BLaER1 treated with 17β-estradiol and CSF1 and Interleukin-3, amounts not matched to agents 10 nM and 100 nM (cell line): Measurements from ENCODE around the gene NUP160.
"Not testable (repeated sequence)": the region's sequence is repeated elsewhere in the genome, so short reads cannot be mapped to it uniquely, and the experiment has no call there.

Experiments
- H3K27ac ChIP-seq, 11 experiments: shearing (Covaris generic); formaldehyde crosslinking; 2 replicates each; pipeline ENCODE4 v1.8.1; 2022
- H3K27me3 ChIP-seq, 11 experiments: shearing (Covaris generic); formaldehyde crosslinking; 2 replicates each; pipeline ENCODE4 v1.8.1; 2022
- H3K36me3 ChIP-seq, 11 experiments: shearing (Covaris generic); formaldehyde crosslinking; 2 replicates each; pipeline ENCODE4 v1.8.1; 2022
- H3K4me1 ChIP-seq, 10 experiments: shearing (Covaris generic); formaldehyde crosslinking; 2 replicates each; pipeline ENCODE4 v1.8.1; 2022
- H3K4me2 ChIP-seq, 11 experiments: shearing (Covaris generic); formaldehyde crosslinking; 2 replicates each; pipeline ENCODE4 v1.8.1; 2022
- H3K4me3 ChIP-seq, 10 experiments: shearing (Covaris generic); formaldehyde crosslinking; 2 replicates each; pipeline ENCODE4 v1.8.1; 2022
- H3K9ac ChIP-seq, 11 experiments: shearing (Covaris generic); formaldehyde crosslinking; 2 replicates each; pipeline ENCODE4 v1.8.1; 2022
- H3K9me3 ChIP-seq, 11 experiments: shearing (Covaris generic); formaldehyde crosslinking; replicated peaks in 1 of 11; 2 replicates each; pipeline ENCODE4 v1.8.1; 2022
- H4K20me1 ChIP-seq, 11 experiments: shearing (Covaris generic); formaldehyde crosslinking; 2 replicates each; pipeline ENCODE4 v1.8.1; 2022
- Cebpa-rat ChIP-seq, 11 experiments: shearing (Covaris generic); IDR thresholded peaks; 2 replicates each; pipeline ENCODE4 v1.8.1; 2022

The NUP160 gene

DNA sequence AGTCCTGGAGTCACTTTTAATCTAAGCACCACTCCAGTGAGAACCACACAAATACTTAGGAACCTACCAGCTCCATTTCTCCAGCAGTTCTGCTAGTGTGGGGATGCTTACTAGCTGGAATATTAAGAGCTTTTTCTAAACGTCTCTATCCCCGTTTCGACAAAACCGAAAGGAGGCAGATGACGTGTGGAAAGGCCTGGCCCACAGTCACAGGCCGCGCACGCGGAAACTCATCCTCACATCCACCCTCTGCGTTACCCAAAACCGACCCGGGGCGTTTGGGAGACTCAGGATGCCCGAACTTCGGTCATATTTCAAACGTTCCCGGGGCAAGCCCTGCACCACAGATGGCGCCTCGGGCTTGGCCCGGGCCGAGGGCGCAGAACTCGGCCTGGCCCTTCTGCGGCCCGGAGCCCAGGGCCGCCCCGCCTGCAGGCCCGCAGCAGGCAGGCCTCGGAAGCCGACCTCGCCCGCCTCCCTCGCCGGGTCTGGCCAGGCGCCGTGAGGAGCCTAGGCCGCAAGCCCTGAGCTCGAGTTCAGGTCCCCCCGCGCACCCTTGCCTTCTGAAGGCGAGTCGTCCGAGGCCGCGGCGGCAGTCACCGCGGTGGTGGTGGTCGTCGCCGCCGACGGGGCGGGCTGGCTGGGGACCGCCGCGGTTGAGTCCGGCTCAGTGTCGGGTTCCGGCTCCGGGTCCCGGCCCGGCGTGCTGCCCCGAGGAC lies 81.5 kb downstream of the NUP160 start:
- TF ChIP-seq Cebpa-rat (IDR thresholded peaks at IDR 0.05): no peak

DNA sequence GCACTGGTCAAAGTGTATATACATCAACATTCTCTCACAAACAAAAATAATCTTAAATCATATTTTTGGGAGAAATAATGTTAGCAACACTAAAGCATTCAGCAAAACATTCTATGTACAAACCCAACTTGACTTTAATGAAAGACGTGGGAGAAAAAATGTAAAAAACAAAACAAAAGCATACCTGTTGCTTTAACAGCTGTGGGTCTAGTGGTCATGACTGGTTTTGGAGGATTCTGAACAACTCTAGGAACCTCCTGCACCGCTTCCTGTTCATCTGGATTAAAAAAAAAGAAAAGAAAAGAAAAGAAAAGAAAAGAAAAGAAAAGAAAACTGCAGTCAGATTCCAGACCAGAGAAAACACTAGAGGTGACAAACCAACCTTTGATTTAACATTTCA lies 83.1 kb downstream of the NUP160 start:
- Histone ChIP-seq H3K4me1 (peaks cover 19 to 34% (median 29%) of the 10 kb centered on the region in 10 experiments), H3K36me3 (peaks cover 49 to 59% (median 54%) of the 10 kb centered on the region in 11 experiments), H3K9me3 (no peaks in the 10 kb centered on the region), H3K27ac (peak overlapping the region in 6 of 11 experiments; percentile 99 to 100 (median 99); a peak in 7 of 22 replicates), H4K20me1 (peaks cover 54 to 65% (median 62%) of the 10 kb centered on the region in 11 experiments; a peak in 21 of 22 replicates), H3K4me3 (peak overlapping the region; percentile 79 to 97 (median 90); a peak in 18 of 20 replicates), H3K9ac (peak overlapping the region; percentile 95 to 100 (median 99); a peak in 20 of 22 replicates), H3K27me3 (no peaks in the 10 kb centered on the region), H3K4me2 (peak overlapping the region; percentile 71 to 98 (median 84))
- no peak for TF ChIP-seq Cebpa-rat (IDR thresholded peaks at IDR 0.05)

More for the DNA sequence above, 81.5 kb downstream of the NUP160 start:
- Histone ChIP-seq H4K20me1 (peaks cover 39 to 49% (median 47%) of the 10 kb centered on the region in 11 experiments; a peak in 21 of 22 replicates), H3K27ac (peak overlapping the region; percentile 87 to 100 (median 99)), H3K4me3 (peak overlapping the region; percentile 79 to 97 (median 90)), H3K27me3 (no peaks in the 10 kb centered on the region), H3K4me1 (peaks cover 19 to 34% (median 29%) of the 10 kb centered on the region in 10 experiments), H3K9ac (peak overlapping the region; percentile 95 to 100 (median 99)), H3K4me2 (peak overlapping the region; percentile 71 to 98 (median 84)), H3K36me3 (peaks cover 34 to 43% (median 39%) of the 10 kb centered on the region in 11 experiments), H3K9me3 (no peaks in the 10 kb centered on the region)

DNA sequence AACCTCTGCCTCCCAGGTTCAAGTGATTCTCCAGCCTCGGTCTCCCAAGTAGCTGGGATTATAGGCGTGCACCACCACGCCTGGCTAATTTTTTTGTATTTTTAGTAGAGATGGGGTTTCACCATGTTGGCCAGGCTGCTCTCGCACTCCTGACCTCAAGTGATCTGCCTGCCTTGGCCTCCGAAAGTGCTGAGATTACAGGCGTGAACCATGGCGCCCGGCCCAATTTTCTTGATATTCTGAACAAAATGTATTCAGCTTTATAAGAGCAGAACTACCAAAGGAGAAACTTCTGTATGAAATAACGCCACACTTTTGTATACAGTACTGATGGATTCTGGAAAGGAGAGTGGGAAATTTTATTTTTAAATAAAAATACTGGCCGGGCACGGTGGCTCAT lies 88.9 kb downstream of the NUP160 start:
- H3K36me3 ChIP-seq: peaks cover 85 to 99% (median 95%) of the 10 kb centered on the region in 11 experiments
- not testable (repeated sequence) for H3K27me3 ChIP-seq, H3K4me3 ChIP-seq, H3K9me3 ChIP-seq, H3K9ac ChIP-seq, H3K4me1 ChIP-seq, H3K27ac ChIP-seq, H3K4me2 ChIP-seq
- peaks cover 76 to 100% (median 95%) of the 10 kb centered on the region in 11 experiments; a peak in 21 of 22 replicates for H4K20me1 ChIP-seq

DNA sequence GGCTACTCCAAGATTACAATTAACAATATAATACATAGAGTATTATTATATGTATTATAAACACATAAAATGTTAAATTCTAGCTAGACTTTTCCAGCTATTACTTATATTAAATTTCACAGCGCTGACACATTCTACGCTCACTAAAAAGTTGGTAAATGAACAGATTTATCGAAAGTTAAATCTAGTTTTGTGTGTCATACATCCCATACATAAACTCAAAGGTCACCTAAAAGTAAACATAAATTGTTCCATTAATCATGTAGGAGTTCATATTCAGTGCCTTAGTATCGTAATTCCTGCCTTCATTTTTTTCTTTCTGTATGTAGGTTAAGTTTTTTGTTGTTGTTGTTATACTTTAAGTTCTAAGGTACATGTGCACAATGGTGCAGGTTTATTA lies 91.9 kb downstream of the NUP160 start:
- peaks cover 87 to 99% (median 95%) of the 10 kb centered on the region in 11 experiments for H3K36me3 ChIP-seq
- H4K20me1 ChIP-seq: peaks cover 74 to 100% (median 95%) of the 10 kb centered on the region in 11 experiments; a peak in 21 of 22 replicates

DNA sequence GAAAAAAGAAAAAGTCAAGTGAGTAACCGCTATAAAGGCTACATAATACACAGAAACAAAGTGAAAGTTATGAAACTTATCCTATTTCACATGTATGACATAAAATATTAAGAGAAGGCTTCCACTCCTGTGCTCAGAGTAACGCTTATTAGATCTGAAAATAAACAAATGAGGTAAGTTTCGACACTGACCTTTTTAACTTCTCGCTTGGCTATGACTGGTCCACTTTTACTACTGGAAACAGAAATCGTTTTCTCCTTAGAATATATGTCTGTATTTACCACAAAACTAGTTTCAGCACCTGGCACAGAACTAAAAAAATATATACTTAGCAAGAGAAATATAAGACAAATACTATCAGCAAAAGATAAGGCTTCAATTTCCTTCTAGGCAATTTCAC lies 97.4 kb downstream of the NUP160 start:
- Histone ChIP-seq H3K9ac (no peak overlapping the region), H3K4me1 (no peaks in the 10 kb centered on the region), H3K36me3 (peaks cover 97 to 100% (median 100%) of the 10 kb centered on the region in 11 experiments), H3K27me3 (no peaks in the 10 kb centered on the region), H3K27ac (no peak overlapping the region), H3K4me2 (no peak overlapping the region), H4K20me1 (peaks cover 48 to 100% (median 95%) of the 10 kb centered on the region in 11 experiments; a peak in 21 of 22 replicates), H3K4me3 (no peak overlapping the region), H3K9me3 (0 out of 22 replicates have a peak, but pooled peaks cover 0 to 5% (median 0%) of the 10 kb centered on the region in 11 experiments)
- no peak for TF ChIP-seq Cebpa-rat (IDR thresholded peaks at IDR 0.05)

More for the DNA sequence above, 91.9 kb downstream of the NUP160 start:
- Histone ChIP-seq H3K4me3 (no peak overlapping the region), H3K4me2 (no peak overlapping the region), H3K27me3 (no peaks in the 10 kb centered on the region), H3K9ac (no peak overlapping the region), H3K27ac (no peak overlapping the region), H3K4me1 (no peaks in the 10 kb centered on the region), H3K9me3 (0 out of 22 replicates have a peak, but pooled peaks cover 0 to 6% (median 0%) of the 10 kb centered on the region in 11 experiments)
- TF ChIP-seq Cebpa-rat (IDR thresholded peaks at IDR 0.05): no peak

DNA sequence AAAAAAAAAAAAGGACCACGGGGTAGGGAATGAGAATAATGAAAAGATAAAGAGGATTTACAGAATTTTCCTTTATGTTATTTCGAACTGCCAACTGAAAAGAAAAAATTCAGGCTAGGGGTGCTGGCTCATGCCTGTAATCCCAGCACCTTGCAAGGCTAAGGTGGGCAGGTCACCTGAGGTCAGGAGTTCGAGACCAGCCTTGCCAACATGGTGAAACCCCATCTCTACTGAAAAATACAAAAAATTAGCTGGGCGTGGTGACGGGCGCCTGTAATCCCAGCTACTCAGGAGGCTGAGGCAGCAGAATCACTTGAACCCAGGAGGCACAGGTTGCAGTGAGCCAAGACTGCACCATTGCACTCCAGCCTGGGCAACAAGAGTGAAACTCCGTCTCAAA lies 105.7 kb downstream of the NUP160 start:
- not testable (repeated sequence) for H3K4me3 ChIP-seq, H3K4me2 ChIP-seq, H3K27me3 ChIP-seq, H3K4me1 ChIP-seq, H3K9me3 ChIP-seq, H3K27ac ChIP-seq, H3K9ac ChIP-seq
- peaks cover 100% of the 10 kb centered on the region in 11 experiments for H3K36me3 ChIP-seq
- H4K20me1 ChIP-seq: peaks cover 36 to 100% (median 98%) of the 10 kb centered on the region in 11 experiments

DNA sequence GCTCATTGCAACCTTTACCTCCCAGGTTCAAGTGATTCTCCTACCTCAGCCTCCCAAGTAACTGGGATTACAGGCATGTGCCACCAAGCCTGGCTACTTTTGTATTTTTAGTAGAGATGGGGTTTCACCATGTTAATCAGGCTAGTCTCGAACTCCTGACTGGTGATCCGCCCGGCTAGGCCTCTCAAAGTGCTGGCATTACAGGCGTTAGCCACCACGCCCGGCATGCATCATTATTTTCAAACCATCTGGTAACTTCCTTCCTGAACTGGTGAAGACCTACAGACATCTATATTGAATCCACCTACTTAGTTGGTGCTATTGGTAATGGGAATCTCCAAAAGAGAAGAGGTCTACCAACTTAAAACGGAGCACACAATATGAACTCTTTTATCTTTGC lies 110.3 kb downstream of the NUP160 start:
- H3K9me3 ChIP-seq, H3K4me3 ChIP-seq, H3K9ac ChIP-seq, H3K27ac ChIP-seq, H3K4me2 ChIP-seq, H3K4me1 ChIP-seq, H3K27me3 ChIP-seq: not testable (repeated sequence)
- Histone ChIP-seq H4K20me1 (peaks cover 27 to 99% (median 88%) of the 10 kb centered on the region in 11 experiments; a peak in 21 of 22 replicates), H3K36me3 (peaks cover 100% of the 10 kb centered on the region in 11 experiments)

DNA sequence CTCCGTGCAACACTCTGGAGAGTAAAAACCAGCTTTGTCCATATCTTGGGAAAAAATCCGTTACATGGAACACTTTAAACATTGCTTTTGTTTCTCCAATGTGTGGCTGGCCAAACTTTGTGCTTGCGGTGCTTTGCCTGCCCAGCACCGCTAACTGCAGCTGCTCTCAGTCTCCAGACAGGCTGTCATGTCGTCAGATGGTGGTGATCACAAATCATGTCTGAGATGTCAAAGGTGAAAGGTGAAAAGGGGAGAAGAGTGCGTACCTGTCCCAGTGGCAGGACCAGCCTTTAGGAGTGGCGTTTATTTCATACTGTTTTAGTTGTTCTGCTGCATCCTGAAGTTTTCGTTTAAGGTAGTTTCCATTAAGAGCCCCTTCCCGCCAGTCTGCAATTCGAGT lies 115.9 kb downstream of the NUP160 start:
- Histone ChIP-seq H3K27me3 (no peaks in the 10 kb centered on the region), H3K9ac (no peak overlapping the region), H3K4me1 (no peaks in the 10 kb centered on the region), H3K27ac (no peak overlapping the region), H3K9me3 (no peaks in the 10 kb centered on the region), H3K4me3 (no peak overlapping the region), H3K4me2 (no peak overlapping the region), H3K36me3 (peaks cover 100% of the 10 kb centered on the region in 11 experiments), H4K20me1 (peaks cover 21 to 99% (median 90%) of the 10 kb centered on the region in 11 experiments; a peak in 21 of 22 replicates)
- no peak for TF ChIP-seq Cebpa-rat (IDR thresholded peaks at IDR 0.05)

DNA sequence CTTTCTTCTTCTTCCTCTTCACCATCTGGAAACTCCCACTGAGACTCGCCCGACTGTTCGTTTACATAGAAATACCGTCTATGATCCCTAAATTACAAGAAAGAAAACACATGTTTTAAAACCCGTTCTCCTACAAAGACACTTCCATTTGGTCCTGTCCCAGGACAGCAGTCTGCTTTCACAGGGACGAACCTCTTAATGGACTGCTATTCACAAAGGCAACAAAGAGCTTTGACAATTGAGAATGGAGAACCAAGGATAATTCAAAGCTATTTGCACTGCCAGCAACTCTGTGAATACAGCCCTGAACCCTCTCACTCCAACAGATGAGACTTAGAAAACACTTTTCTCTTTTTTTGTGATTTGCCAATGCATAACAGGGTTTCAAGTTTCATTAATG lies 116.7 kb downstream of the NUP160 start:
- no peak overlapping the region for H3K9ac ChIP-seq
- peaks cover 24 to 99% (median 87%) of the 10 kb centered on the region in 11 experiments; a peak in 21 of 22 replicates for H4K20me1 ChIP-seq
- no peaks in the 10 kb centered on the region for H3K27me3 ChIP-seq
- H3K4me2 ChIP-seq: no peak overlapping the region
- TF ChIP-seq Cebpa-rat (IDR thresholded peaks at IDR 0.05): no peak
- H3K4me1 ChIP-seq: peaks cover 0 to under 1% (median 0%) of the 10 kb centered on the region in 10 experiments; a peak in 2 of 20 replicates
- no peaks in the 10 kb centered on the region for H3K9me3 ChIP-seq
- no peak overlapping the region for H3K4me3 ChIP-seq
- peaks cover 99 to 100% (median 100%) of the 10 kb centered on the region in 11 experiments for H3K36me3 ChIP-seq
- H3K27ac ChIP-seq: no peak overlapping the region
